Left ventricle myocardium inferior (tissue), 1 donor: Measurements from ENCODE around the gene PILRB. TPM values are rescaled to one million over a fixed set of nuclear protein-coding genes. Genes with fewer than 3 reads are reported as not detected.
A peak's percentile ranks its signal among the peaks of the same experiment; 100 is the strongest.
"Not testable (repeated sequence)": the region's sequence is repeated elsewhere in the genome, so short reads cannot be mapped to it uniquely, and the experiment has no call there.

Experiments
- DNase-seq: peaks from one replicate; pipeline ENCODE4 v3.0.0-alpha.2; 2020
- H3K27ac ChIP-seq: fragments of 200-600 bp; replicated peaks from 2 replicates; pipeline ENCODE4 v1.8.0; 2021
- H3K27me3 ChIP-seq: fragments of 200-600 bp; 2 replicates; pipeline ENCODE4 v1.8.0; 2021; ENCODE audit warnings: low read depth
- H3K36me3 ChIP-seq: fragments of 200-600 bp; 2 replicates; pipeline ENCODE4 v1.8.0; 2021
- H3K4me1 ChIP-seq: fragments of 200-600 bp; 2 replicates; pipeline ENCODE4 v1.8.0; 2021
- H3K4me3 ChIP-seq: fragments of 200-600 bp; 2 replicates; pipeline ENCODE4 v1.8.0; 2021; ENCODE audit warnings: mild to moderate bottlenecking, moderate library complexity
- H3K9me3 ChIP-seq: fragments of 200-600 bp; replicated peaks from 2 replicates; pipeline ENCODE4 v1.8.0; 2021
- CTCF ChIP-seq: fragments of 200-600 bp; IDR thresholded peaks from 2 replicates; pipeline ENCODE4 v1.8.0; 2021; ENCODE audit warnings: antibody characterized with exemption, mild to moderate bottlenecking, borderline replicate concordance
- intact Hi-C: fragments of 100-400 bp; cut with micrococcal nuclease; formaldehyde crosslinking; loops from one replicate; pipeline ENCODE4 v1.11.0; 2022
- total RNA-seq: library from RNA; stranded (reverse); fragmentation: NEBNext Ultra II Directional; extraction: Animal tissue kit (Norgen Biotek cat#: 25700); gene quantifications from one replicate; pipeline ENCODE4 v1.2.1, GENCODE V29; 2021
- donor health status: DM: no; HTN: yes; CAD: no; lungs with severe emphysema.

The PILRB gene
- total RNA-seq, 1 donor from 2014 or later: 10.6 TPM

GRCh38 chr7:100342765-100343164, 15.2 kb upstream of the PILRB start:
- Histone ChIP-seq H3K4me1 (peaks cover 46% of the 10 kb centered on the region), H3K9me3 (no peaks in the 10 kb centered on the region), H3K36me3 (peaks cover 51% of the 10 kb centered on the region), H3K4me3 (no peak overlapping the region), H3K27ac (peak overlapping the region; percentile 50), H3K27me3 (no peaks in the 10 kb centered on the region)
- TF ChIP-seq CTCF: no peak
- intact Hi-C loops: no loop called here
- no peak for DNase-seq

DNA sequence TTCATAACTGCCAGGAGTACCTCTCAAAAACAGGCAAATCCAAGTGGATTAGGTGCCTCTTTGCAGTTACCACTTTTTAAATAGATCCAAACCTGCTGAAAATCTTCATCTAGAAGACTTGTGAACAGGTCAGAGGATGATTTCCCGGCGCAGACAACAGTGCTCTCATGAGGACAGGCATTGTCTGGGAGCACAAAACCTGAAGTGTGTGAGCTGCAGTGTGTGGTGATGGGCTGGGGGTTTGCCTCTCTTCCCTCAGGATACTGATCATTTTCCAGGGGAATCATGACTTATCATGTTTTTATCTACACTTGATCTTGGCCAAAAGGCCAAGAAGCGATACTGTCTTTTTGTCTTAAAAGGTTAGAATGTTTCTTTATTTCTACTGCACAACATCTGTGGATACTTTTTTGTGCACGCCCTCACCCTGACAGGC, 13.8 kb upstream of the PILRB start:
- intact Hi-C loops: not testable (repeated sequence)
- H3K27ac ChIP-seq: peak overlapping the region; percentile 65

GRCh38 chr7:100344560-100345287, 13.2 kb upstream of the PILRB start:
- peak overlapping the region; percentile 65 for H3K27ac ChIP-seq
- intact Hi-C loops, H3K9me3 ChIP-seq, H3K4me3 ChIP-seq, H3K27me3 ChIP-seq, DNase-seq: not testable (repeated sequence)
- H3K36me3 ChIP-seq: peaks cover 56% of the 10 kb centered on the region
- H3K4me1 ChIP-seq: peaks cover 50% of the 10 kb centered on the region
- peak; percentile 46 for TF ChIP-seq CTCF

More for the DNA sequence above, 13.8 kb upstream of the PILRB start:
- not testable (repeated sequence) for DNase-seq, H3K9me3 ChIP-seq, H3K27me3 ChIP-seq, H3K4me3 ChIP-seq
- peaks cover 50% of the 10 kb centered on the region for H3K4me1 ChIP-seq
- H3K36me3 ChIP-seq: peaks cover 54% of the 10 kb centered on the region

GRCh38 chr7:100345288-100345672, 12.6 kb upstream of the PILRB start:
- DNase-seq: peak; percentile 80
- intact Hi-C loops, H3K4me3 ChIP-seq, H3K27ac ChIP-seq, H3K9me3 ChIP-seq, H3K27me3 ChIP-seq: not testable (repeated sequence)
- H3K36me3 ChIP-seq: peaks cover 62% of the 10 kb centered on the region
- TF ChIP-seq CTCF: peak; percentile 64
- peaks cover 50% of the 10 kb centered on the region for H3K4me1 ChIP-seq

DNA sequence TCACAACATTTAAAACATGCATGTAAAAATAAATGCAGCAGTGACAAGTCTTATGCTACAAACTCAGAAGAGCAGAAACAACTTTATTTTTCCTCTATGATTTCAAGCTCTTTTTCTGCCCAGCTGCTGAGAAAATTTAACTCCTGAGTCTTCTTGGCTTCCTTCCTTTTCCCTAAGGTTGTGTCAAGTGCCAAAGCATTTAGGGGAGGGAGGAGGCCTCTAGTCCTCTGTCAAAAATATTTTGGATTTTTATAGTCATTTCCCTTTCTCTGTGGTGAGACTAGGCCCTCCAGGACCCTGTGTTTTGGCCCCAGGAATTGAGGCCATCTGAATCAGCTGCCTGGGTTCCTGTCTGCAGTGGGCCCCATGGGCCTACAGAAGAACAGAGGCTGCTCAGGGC, 11.0 kb upstream of the PILRB start:
- H3K27ac ChIP-seq: peak overlapping the region; percentile 55
- H3K36me3 ChIP-seq: peaks cover 67% of the 10 kb centered on the region
- intact Hi-C loops: no loop called here

More for the DNA sequence above, 11.0 kb upstream of the PILRB start:
- no peak for DNase-seq
- no peak for TF ChIP-seq CTCF
- Histone ChIP-seq H3K27me3 (no peaks in the 10 kb centered on the region), H3K9me3 (no peaks in the 10 kb centered on the region), H3K4me3 (no peak overlapping the region), H3K4me1 (peaks cover 50% of the 10 kb centered on the region)
